HG03469 (cell line): Measurements from ENCODE around the gene HHLA2.

Experiments
- ATAC-seq: cut with Tn5 transposase; IDR thresholded peaks from one replicate; pipeline ENCODE4 v1.9.1; 2021; ENCODE audit warnings: mild to moderate bottlenecking, moderate library complexity, moderate number of reproducible peaks; ENCODE audit not compliant: unreplicated experiment

HHLA2 gene

GRCh38 chr3:108389372-108389771 is 93.0 kb downstream of the HHLA2 start:
- ATAC-seq, result no peak

GRCh38 chr3:108391917-108392593 is 95.7 kb downstream of the HHLA2 start:
- ATAC-seq, result no peak

- no peak for ATAC-seq
Observed at GRCh38 chr3:108393128-108393900, 97.0 kb downstream of the HHLA2 start.

DNA sequence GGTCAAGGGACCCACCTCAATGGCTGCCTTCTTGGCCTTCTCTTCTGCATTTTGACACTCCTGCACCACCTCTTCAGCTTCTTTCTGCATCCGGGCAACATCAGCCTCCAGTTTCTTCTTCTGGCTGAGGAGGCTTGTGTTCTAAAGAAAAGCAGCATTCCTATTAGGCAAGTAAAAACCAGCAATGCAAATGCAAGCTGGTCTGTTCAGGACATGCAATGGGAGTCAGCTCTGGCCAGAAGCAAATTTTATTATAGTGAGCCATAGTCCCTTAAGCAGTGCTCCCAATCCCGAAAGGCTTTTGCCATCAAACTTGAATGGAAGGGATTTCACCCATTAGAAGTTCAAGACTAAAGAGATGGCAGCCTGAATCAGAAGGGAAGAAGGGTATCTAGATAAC is 97.7 kb downstream of the HHLA2 start:
- ATAC-seq, result no peak

DNA sequence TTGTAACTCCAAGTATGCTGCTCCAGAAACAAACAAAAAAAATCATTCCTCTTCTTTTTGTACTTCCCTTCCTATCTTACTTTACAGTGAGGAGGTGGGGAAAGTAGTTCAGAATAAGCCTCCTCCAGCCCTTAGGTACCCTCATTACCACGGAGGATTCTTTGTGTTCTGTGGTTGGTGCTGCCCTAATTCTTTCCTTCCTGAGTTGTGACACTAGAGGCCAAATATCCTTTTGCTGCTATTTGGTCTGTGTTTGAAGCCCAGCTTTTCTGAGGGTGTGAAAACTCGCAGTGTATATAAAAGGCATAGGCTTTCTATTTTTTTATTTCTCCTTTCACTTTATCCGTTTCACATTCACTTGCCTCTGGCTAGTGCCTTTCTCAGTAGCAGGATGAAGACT is 98.2 kb downstream of the HHLA2 start:
- no peak for ATAC-seq

DNA sequence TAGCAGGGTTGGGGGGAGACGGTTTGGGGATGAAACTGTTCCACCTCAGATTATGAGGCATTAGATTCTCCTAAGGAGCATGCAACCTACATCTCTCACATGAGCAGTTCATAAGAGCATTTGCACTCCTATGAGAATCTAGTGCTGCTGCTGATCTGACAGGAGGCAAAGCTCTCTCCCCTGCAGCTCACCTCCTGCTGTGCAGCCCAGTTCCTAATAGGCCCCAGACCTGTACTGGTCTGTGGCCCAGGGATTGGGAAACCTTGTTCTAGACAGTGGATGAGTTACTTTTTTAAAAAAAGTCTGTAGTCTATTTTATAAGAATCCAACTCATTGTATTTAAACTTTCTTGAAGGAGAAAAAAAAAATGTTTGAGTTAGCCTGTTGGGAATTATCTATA is 100.0 kb downstream of the HHLA2 start:
- no peak for ATAC-seq

DNA sequence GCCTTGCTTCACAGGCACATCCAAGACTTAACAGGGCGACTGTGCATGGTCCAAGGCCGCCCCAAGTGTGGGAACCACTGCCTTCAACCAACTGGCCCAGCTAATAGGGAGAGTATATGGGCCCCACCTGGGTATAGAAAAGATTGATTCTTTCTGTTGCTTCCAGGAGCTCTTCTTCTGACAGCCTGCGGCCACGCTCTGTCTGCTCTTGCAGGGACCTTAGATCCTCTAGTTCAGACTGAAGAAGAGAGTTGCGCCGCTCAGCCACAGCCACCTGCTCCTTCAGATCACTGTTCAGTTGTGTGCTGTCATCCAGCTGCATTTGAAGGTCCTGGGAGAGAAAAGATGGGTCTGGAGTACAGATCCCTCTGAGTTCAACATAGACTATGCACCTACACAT is 102.2 kb downstream of the HHLA2 start:
- ATAC-seq, result no peak

DNA sequence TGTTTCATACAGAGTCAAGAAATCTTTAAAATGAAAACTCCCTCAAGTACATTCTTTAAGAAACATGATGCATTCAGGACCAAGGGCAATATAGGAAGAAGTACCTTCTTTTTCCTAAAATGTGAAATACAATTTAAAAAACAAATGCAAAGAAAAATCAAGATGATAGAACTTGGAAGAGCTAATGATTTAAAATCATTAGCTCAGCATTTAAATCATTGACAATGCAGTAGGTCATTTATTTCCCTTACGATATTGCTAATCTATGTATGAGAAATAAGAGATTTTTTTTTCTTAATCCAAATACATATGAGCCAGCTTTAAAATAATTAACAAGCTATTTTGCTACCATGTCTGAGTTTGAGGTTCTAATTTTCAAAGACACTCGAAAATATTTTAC is 105.5 kb downstream of the HHLA2 start:
- no peak for ATAC-seq

GRCh38 chr3:108403198-108403597 is 106.8 kb downstream of the HHLA2 start:
- no peak for ATAC-seq

- ATAC-seq, result no peak
Observed at GRCh38 chr3:108403686-108404345, 107.5 kb downstream of the HHLA2 start.

DNA sequence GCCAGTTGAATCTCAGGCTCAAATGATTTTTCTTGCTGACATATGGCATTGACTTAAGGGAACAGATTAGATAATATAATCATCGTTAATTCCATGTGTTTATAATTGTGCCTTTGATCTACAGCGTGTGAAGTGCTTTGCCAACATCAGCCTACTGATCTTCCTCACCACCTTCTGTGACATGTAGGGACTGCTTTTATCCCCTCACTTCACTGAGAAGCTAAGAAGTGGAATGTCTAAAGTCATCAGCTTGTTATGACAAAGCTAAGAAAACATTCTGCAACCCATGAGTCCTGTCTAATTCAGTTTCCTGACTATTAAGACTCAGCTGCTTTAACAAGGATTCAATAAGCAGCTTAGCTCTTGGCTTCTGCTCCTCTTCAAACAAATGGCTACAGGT is 108.0 kb downstream of the HHLA2 start:
- ATAC-seq, result no peak

DNA sequence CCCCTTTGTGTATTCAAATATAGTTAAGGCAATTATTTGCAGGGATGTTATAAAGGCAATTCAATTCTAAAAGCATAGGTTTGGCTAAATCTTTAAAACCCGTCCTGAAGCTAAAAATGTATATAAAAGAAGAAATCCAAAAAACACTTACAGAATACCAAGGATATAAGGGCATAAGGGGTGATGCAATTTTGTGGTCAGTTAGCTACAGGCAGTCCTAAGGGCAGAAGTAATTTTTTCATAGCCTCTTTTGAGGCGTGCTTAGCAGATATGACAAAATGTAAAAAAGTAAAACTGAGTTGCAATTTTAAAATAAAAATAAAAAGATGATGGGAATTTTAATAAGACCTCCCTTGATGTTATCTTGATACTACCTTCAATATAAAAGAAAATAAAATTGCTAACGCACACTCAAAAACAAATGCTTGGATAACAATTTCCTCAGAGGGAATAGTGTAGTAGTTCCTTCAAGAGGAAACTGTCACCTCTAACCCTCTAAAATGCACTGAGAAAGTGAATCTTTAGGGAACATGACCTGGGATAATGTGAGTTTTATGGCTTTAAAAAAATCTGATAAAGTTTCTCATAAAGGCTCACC is 109.8 kb downstream of the HHLA2 start:
- peak; percentile 4 for ATAC-seq

- peak; percentile 92 for ATAC-seq
Observed at GRCh38 chr3:108406661-108407206, 110.4 kb downstream of the HHLA2 start.

DNA sequence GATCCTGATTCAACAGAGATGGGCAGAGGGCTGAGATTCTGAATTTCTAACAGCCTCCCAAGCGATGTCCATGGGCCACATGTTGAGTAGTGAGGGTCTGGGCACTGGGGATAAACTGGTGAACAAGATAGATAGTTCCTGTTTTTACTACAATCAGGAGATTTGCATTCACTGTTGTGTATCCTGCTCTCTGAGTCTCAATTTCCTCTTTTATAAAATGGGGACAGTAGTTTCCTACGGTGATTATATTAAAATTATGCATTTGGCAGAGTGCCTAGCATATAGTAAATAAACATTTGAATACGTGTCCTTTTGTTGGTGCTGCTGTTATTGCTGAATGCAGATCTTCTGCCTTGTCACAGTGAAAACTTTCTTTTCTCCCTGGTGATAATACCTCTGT is 111.5 kb downstream of the HHLA2 start:
- ATAC-seq, result no peak

- no peak for ATAC-seq
Observed at GRCh38 chr3:108408883-108409799, 112.8 kb downstream of the HHLA2 start.

- ATAC-seq, result no peak
Observed at GRCh38 chr3:108409800-108410178, 113.4 kb downstream of the HHLA2 start.

GRCh38 chr3:108410531-108410984 is 114.2 kb downstream of the HHLA2 start:
- ATAC-seq, result no peak

DNA sequence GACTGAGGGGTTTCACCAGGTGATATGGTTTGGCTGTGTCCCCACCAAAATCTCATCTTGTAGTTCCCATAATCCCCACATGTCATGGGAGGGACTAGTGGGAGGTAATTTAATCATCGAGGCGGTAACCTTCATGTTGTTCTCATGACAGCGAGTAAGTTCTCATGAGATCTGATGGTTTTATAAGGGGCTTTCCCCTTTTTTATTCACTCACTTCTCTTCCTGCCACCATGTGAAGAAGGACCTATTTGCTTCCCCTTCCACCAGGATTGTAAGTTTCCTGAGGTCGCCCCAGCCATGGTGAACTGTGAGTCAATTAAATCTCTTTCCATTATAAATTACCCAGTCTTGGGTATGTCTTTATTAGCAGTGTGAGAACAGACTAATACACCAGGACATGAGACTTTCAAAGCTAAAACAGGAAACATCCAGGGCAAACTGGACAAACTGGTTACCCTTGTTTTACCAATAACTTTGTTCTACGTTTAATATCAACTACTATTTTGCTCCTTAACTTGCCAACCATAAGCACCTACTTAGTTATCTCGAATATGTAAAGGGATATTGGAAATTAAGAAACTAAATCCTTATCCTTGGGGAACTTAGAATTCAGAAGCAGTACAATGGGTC is 115.9 kb downstream of the HHLA2 start:
- ATAC-seq, result no peak

- no peak for ATAC-seq
Observed at GRCh38 chr3:108414007-108414406, 117.7 kb downstream of the HHLA2 start.

GRCh38 chr3:108415661-108416060 is 119.3 kb downstream of the HHLA2 start:
- no peak for ATAC-seq
